ENCODE data around the gene PMS1.
A peak's percentile ranks its signal among the peaks of the same experiment; 100 is the strongest.
"Not testable (repeated sequence)": the region's sequence is repeated elsewhere in the genome, so short reads cannot be mapped to it uniquely, and the experiment has no call there.

The PMS1 gene

GRCh38 chr2:189783927-189784867 lies at the start of gene PMS1, which contains the start of gene ORMDL1:
Gene PMS1 (plus strand): TSS chr2:189784450. CDS start chr2:189791810, 7,360 bp downstream.
Gene ORMDL1 (minus strand): TSS chr2:189784339. CDS start chr2:189782595, 1,744 bp downstream.
- peak; percentile 86 to 87 for DNase-seq (ENCODE audit: low read depth in 2 of 2)

GRCh38 chr2:189751080-189751658 lies 33.1 kb upstream of the PMS1 start:
- DNase-seq (ENCODE audit: low read depth in 2 of 2) = peak in 1 of 2 experiments; percentile 1

- DNase-seq (ENCODE audit: low read depth in 2 of 2) = no peak
Measured at GRCh38 chr2:189756311-189756952, 27.8 kb upstream of the PMS1 start.

- not testable (repeated sequence) for DNase-seq (ENCODE audit: low read depth in 2 of 2)
Measured at GRCh38 chr2:189760154-189760553, 24.1 kb upstream of the PMS1 start.

DNA sequence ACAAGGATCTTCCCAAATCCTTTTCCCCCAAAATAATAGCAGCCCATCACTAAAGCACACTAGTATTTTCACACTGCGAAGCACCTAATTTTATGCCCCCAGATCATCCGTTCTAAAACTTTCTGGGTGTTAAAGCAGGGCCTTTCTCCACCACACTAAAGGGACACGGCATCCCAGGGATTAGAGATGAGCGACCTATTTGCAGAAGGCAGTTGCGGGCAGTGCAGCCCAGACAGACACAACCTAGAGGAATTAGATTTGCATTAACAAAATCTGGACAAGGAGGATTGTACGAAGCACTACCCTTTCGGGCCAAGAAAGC lies 22.1 kb upstream of the PMS1 start:
- no peak for DNase-seq (ENCODE audit: low read depth in 2 of 2)

DNA sequence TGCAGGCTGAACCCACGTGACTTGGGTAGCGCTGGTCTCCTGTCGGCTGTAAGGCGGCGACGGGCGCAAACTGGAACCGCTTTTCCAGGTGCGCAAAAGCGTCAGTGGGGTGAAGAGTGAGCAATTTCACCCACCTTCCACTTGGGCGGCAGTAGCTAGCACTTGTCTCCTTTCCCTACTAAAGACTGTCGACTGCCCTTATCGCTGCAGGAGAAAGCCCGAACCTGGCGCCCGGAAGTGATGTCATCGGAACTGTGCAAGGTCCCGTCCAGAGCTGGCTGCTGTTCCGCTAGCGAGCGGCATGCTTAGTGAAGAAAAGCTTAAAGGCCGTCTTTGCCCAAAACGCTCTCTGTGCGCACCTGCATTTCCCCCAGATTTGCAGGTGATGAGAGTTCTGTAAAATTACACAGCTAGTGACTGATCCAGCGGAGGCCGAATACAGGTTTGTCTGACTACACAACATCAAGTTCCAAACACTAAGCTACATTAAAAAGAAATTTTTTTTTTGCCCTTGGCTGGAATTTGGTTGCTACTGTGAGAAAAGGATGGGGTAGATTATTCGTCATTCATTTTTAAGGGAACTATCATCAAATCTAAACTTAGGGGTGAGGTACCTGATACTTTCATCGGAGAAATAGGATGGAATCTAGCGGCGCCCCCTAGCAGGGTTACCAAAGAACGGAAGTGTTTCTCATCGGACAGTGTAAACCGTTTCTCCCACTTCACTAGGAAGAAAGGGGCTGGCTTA lies 21.5 kb upstream of the PMS1 start, which contains the start of gene OSGEPL1:
Gene OSGEPL1, minus strand, starts transcription at position 242 of the 748 bp plus-strand sequence. CDS start 1,152 bp downstream, outside the sequence.
- peak; percentile 64 for DNase-seq (ENCODE audit: low read depth in 2 of 2)

DNA sequence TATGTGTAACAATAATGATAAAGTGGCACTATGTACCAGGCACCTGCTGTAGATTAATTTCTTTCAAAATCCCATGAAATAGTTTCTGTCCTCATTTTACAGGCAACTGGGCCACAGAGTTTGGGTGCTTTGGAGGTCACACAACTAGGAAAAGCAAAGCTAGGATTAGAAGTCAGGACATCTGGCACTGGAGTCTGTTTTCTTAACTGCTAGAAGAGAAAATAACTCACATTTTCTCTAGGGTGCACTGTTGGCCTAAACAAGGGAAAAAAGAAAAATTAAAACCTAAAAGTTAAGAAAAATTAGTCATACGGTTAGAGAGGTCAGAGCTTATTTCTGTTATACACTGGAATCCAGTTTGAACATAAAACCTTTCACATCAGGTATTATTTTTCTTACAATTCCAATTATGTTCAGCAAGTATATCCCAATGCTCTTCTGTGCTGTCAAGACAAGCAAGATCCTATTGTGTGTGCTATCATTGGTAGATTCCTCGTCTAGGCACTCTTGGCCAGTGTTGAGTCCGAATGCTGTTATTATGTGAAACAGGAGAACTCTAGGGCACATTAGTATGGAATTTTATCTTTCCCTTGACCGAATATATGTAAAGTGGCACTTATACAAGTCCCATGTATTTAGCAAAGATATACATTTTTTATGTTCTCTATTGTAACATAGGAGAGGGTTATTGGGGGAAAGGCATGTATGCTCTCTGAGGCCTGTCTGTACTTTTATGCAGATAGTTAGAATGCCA lies 20.2 kb upstream of the PMS1 start:
- no peak for DNase-seq (ENCODE audit: low read depth in 2 of 2)

DNA sequence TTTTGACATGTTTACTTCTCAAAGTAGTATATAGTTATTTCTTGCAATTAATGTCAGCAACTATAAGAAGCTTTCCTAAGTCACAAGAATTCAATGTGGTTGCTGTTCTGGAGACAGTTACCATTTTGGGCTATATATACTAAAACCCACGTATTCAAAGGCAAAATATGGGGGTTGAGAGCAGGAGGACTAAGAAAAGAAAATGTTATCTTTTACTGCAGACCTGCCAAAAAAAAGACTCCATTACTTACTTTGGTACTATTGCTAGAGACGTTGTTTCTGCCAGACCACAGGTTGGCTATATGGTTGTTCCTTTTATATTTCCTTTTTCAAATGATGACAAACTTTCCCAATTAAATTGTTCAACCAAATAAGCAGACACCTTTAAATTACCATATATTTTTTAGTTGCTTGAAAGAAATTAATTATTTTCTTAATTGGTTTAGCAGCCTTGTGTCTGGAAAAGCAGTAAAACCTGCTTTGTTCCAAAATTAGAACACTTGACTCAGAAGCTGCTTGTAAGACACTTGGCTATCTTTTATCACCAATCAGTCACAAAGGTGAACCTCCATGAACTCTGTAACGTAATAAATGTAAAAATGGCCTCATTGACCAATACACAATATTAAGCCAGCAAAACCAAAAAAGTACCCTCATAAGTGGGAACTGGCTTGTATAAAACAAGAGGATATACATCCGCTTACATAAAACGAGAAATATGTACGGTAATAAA lies 13.5 kb upstream of the PMS1 start:
- no peak for DNase-seq (ENCODE audit: low read depth in 2 of 2)

DNA sequence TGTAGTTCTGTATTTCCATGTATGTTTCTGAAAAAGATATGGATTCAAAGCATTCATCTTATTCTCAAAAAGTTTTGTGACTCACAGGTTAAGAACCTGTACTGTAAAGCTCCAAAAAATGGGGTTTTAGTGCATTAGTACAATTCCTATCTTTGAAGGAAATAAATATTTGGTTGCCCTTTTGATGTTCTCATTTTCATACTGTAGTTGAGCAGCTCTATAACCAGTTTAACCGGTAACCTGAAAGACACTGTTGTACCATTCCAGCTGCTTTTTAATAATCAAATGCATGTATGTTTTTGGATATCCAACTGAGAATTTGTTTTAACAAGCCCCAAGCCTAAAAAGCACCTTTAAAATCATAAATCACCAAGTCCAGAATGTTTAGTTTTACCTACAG lies 12.0 kb upstream of the PMS1 start:
- no peak for DNase-seq (ENCODE audit: low read depth in 2 of 2)

DNA sequence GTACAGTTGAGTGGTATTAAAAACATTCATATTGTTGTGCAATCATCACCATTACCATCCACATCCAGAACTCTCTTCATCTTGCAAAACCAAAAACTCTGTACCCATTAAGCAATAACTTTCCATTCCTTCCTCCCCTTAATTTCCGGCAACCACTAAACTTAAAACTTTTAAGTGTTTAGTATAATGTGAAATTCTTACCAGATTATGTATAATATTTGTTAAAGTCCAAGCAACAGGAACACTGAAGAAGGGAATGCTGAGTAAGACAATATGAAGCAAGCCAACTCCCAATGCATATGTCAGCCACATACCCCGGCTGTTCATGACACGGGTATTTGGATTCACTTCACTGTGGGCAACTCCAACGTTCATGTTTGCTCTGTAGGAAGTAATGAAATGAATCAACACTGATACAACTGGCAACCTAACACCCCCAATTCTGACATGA lies 2.0 kb upstream of the PMS1 start:
- DNase-seq (ENCODE audit: low read depth in 2 of 2) = no peak

GRCh38 chr2:189783451-189783926 lies 761 bp upstream of the PMS1 start:
- DNase-seq (ENCODE audit: low read depth in 2 of 2) = no peak

DNA sequence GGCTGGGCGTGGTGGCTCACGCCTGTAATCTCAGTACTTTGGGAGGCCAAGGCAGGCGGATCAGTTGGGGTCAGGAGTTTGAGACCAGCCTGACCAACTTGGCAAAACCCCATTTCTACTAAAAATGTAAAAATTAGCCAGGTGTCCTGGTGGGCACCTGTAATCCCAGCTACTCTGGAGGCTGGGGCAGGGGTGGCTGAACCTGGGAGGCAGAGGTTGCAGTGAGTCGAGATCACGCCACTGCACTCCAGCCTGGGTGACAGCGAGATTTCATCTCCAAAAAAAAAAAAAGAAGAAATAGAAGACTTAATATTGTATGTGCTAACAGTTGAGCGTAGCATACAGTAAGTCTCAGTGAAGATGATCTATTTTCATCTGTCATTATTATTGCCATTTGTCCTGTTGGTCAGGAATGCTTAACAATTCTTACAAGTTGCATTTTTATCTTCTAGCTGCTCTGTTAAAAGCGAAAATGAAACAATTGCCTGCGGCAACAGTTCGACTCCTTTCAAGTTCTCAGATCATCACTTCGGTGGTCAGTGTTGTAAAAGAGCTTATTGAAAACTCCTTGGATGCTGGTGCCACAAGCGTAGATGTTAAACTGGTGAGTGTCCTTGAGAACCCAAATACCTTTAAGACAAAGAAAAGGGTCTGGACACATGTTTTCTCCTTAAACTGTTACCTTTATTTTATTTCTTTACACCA lies 7.2 kb downstream of the PMS1 start:
- DNase-seq (ENCODE audit: low read depth in 2 of 2) = no peak

- DNase-seq (ENCODE audit: low read depth in 2 of 2) = no peak
Measured at GRCh38 chr2:189794310-189794709, 10.1 kb downstream of the PMS1 start.

- DNase-seq (ENCODE audit: low read depth in 2 of 2) = no peak
Measured at GRCh38 chr2:189797902-189798301, 13.7 kb downstream of the PMS1 start.

DNA sequence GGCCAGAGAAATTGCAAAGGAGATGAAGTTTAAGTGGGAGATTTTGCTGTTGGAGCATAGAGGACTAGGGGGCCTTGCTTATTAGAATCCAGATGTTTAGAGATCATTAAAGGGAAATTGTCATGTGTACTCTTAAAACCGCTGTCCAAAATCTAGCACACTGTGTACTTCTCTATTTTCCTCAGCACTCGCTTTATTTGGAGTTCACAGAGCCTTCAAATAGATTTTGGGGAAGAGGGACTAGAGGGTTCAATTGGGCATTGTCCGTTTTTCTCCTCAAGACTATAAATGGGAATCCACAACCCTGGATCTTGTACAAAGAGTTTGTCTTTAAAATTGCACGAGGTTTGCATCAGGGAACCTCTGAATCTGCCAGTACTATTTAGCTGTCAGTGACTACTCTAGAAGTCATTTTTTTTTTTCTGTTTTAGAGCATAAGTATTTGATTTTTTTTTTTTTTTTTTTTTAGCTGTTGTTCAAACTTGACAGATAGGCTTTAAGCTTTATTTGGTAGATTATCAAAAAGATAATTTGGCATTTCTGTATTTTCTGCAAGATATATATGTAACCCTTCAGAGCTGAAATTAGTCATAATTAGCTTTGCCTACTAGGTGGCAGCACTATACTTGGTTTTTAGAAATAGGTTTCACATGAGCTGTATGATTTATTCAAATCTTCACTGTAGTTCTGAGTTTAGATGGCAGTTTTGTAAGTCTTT lies 14.2 kb downstream of the PMS1 start:
- DNase-seq (ENCODE audit: low read depth in 2 of 2) = no peak

- no peak for DNase-seq (ENCODE audit: low read depth in 2 of 2)
Measured at GRCh38 chr2:189799030-189799331, 14.7 kb downstream of the PMS1 start.

GRCh38 chr2:189799531-189799930 lies 15.3 kb downstream of the PMS1 start:
- no peak for DNase-seq (ENCODE audit: low read depth in 2 of 2)

DNA sequence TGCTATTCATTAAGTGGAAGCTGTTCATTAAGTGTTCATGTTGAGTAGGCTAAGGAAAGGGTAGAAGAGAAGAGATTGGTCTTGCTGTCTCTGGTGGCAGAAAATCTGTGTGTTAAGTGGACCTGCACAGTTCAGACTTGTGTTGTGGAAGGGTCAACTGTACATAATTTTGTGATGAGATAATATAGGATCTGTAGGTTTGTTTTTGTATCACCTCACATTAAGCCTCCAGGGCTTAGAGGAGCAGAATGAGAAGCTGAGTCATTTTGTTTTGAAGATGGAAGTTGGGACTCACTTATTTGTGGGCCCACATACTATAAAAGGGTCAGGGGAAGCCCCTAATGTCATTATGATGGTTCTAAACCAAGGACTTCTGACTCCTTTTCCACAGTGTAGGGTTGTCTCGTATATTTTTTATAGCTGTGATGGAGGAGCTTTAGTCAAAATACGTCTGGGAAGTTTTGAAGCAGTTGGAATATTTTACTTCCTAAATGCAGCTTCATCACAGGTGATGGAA lies 18.2 kb downstream of the PMS1 start:
- DNase-seq (ENCODE audit: low read depth in 2 of 2) = no peak

DNA sequence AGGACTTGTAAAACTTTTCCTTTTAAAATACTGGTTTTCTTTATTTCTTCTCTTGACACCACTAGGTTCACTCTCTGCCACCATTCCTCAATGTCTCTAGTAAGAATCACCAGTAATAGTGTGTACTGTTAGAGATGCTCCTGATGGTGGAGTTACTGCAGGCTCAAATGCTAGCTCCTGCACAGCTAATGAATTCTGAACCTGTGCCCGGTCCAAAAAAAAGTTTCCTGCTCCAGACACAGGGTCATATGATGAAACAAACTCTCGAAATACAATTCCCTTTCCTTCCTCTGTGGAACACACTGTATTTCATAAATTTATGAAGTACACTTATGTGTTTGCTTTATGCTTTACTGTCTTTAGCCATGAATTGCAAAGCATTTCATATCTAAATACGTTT lies 19.2 kb downstream of the PMS1 start:
- no peak for DNase-seq (ENCODE audit: low read depth in 2 of 2)
